GM18526 (cell line): ENCODE data around the gene PDE6B.
A peak's percentile ranks its signal among the peaks of the same experiment; 100 is the strongest.

Experiments
- POLR2A ChIP-seq: IDR thresholded peaks from 3 replicates; pipeline ENCODE4 v1.6.1; 2011; ENCODE audit not compliant: insufficient read length; ENCODE audit errors: extremely low read depth

PDE6B gene

GRCh38 chr4:664713-665231 lies 39.4 kb downstream of the PDE6B start:
- no peak for TF ChIP-seq POLR2A

- TF ChIP-seq POLR2A, result no peak
These were observed 40.0 kb downstream of the PDE6B start for GRCh38 chr4:665381-665750.

- no peak for TF ChIP-seq POLR2A
These were observed 40.5 kb downstream of the PDE6B start for GRCh38 chr4:665751-666435.

GRCh38 chr4:666436-666810 lies 41.0 kb downstream of the PDE6B start:
- no peak for TF ChIP-seq POLR2A

- TF ChIP-seq POLR2A, result no peak
These were observed 41.6 kb downstream of the PDE6B start for GRCh38 chr4:666822-667544.

- no peak for TF ChIP-seq POLR2A
These were observed 42.2 kb downstream of the PDE6B start for GRCh38 chr4:667545-667925.

- no peak for TF ChIP-seq POLR2A
These were observed 46.4 kb downstream of the PDE6B start for GRCh38 chr4:671769-672168.

- TF ChIP-seq POLR2A, result no peak
These were observed 48.1 kb downstream of the PDE6B start for GRCh38 chr4:673349-674091.

- peak; percentile 90 for TF ChIP-seq POLR2A
These were observed 49.0 kb downstream of the PDE6B start, which contains the start of the genes ATP5ME and MYL5 for GRCh38 chr4:674172-675035. Gene ATP5ME, minus strand, starts transcription at chr4:674276. Its CDS starts 29 bp downstream, at chr4:674247. Gene MYL5, plus strand, starts transcription at chr4:674542. Its CDS starts 3,485 bp downstream, at chr4:678027.

- TF ChIP-seq POLR2A, result no peak
These were observed 49.9 kb downstream of the PDE6B start for GRCh38 chr4:675036-675882.

GRCh38 chr4:675980-676870 lies 50.9 kb downstream of the PDE6B start:
- no peak for TF ChIP-seq POLR2A

- no peak for TF ChIP-seq POLR2A
These were observed 51.5 kb downstream of the PDE6B start for GRCh38 chr4:676871-677235.
